Endothelial cell of umbilical vein (primary cell): ENCODE data around the gene ZNF85.

Experiments
- POLR2AphosphoS5 ChIP-seq: IDR thresholded peaks from 2 replicates; pipeline ENCODE4 v1.6.1; 2012; ENCODE audit warnings: low read depth, mild to moderate bottlenecking, control low read depth, low read length, moderate library complexity; ENCODE audit not compliant: insufficient read depth
- TF ChIP-seq, protein P1 (sequence below), 2 donors: IDR thresholded peaks; 1 replicate in 1 of 2; 2 replicates in 1 of 2; pipeline ENCODE4 v1.5.1; 2011; ENCODE audit warnings: low read length in 2 of 2, mild to moderate bottlenecking in 2 of 2, moderate library complexity in 2 of 2, control low read depth in 1 of 2, inconsistent platforms in 1 of 2, low read depth in 1 of 2; ENCODE audit not compliant: insufficient read depth in 1 of 2; ENCODE audit errors: extremely low read depth in 1 of 2
- TF ChIP-seq, protein P2 (sequence below): IDR thresholded peaks from 2 replicates; pipeline ENCODE4 v1.6.1; 2011; ENCODE audit not compliant: insufficient read depth, insufficient read length

DNA sequence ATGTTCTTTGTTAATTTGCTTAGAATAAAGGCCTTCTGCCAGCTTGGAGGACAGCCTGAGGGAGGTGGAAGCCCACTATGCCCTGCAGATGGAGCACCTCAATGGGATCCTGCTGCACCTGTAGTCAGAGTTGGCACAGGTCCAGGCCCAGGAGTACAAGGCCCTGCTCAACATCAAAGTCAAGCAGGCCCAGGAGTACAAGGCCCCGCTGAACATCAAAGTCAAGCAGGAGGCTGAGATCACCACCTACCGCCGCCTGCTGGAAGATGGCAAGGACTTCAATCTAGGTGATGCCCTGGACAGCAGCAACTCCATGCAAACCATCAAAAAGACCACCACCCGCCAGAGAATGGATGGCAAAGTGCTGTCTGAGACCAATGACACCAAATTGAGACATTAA, 41.7 kb downstream of the ZNF85 start:
- TF ChIP-seq, protein P1, sequence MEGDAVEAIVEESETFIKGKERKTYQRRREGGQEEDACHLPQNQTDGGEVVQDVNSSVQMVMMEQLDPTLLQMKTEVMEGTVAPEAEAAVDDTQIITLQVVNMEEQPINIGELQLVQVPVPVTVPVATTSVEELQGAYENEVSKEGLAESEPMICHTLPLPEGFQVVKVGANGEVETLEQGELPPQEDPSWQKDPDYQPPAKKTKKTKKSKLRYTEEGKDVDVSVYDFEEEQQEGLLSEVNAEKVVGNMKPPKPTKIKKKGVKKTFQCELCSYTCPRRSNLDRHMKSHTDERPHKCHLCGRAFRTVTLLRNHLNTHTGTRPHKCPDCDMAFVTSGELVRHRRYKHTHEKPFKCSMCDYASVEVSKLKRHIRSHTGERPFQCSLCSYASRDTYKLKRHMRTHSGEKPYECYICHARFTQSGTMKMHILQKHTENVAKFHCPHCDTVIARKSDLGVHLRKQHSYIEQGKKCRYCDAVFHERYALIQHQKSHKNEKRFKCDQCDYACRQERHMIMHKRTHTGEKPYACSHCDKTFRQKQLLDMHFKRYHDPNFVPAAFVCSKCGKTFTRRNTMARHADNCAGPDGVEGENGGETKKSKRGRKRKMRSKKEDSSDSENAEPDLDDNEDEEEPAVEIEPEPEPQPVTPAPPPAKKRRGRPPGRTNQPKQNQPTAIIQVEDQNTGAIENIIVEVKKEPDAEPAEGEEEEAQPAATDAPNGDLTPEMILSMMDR (IDR thresholded peaks at IDR 0.05; ENCODE audit: extremely low read depth in 1 of 2, insufficient read depth in 1 of 2, low read depth in 1 of 2, low read length in 2 of 2) = no peak
- no peak for TF ChIP-seq POLR2AphosphoS5
- TF ChIP-seq, protein P2, sequence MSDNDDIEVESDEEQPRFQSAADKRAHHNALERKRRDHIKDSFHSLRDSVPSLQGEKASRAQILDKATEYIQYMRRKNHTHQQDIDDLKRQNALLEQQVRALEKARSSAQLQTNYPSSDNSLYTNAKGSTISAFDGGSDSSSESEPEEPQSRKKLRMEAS = no peak
